ENCODE data around the gene MED20.

Gene MED20

DNA sequence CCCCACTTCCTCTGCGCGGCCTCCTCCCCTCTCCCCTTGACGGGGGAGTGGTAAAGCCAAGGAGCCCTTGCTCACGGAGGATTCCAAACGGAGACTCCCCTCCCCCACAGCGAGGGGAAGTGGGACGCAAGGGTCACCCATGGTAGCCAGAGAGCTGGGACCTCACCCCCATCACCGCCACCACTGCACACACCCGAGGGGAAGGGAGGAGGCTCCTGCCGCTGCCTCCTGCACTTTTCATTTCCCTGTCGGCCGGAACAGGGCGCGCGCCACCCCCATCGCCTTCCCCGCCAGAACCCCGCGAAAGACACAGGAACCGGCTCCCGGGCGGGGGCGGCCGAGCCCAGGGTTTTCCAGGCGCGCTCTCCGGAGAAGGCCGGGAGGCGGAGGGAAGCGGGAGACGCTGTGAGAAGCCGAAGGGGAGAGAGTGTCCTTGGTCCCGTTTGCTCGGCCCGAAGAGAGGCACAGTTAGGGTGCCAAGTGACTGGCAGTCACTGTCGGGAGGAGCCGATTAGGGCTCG is 19.9 kb upstream of the MED20 start:
- DNase-seq = peak; percentile 62

DNA sequence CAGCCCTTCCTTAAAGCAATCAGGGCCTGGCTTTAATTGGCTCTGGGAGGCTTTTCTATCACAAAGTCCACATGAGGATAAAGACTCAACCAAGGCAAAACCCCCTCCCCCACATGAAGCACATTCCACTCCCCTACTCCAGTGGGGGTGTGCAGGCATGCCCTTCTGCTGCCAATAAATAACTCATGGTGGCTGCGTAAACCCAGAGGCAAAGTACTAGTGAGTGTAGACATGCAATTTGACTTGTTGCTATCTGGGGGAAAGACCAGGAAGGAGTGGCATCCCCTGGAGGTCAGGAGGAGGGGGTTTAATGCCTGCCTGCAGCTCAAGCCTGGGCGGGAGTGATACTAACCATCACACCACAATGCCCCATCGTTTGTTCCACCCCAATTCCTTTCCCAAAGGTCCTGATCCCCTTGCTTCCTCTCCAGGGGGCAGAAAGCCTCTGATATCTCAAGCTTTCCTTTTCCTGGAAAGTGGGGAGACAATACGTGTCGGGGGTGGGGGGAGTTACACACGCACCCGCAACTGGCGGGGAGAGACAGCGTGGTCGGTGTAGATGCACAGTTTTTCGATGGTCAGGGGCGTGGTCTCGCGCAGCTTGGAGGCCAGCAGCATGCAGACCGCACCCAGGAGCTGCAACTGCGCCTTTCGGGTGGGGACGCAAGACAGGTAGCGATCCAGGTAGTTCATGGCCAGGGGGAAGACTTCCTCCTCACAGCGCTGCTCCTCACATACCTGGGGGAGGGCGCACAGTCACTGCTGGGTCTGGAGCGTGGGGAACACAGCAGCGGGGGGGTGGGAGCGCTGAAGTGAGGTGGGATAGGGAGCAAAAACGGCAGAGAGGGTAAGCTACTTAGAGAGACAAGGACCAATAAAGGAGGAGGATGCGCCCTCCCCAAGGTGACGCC is 19.2 kb upstream of the MED20 start:
- DNase-seq = no peak

DNA sequence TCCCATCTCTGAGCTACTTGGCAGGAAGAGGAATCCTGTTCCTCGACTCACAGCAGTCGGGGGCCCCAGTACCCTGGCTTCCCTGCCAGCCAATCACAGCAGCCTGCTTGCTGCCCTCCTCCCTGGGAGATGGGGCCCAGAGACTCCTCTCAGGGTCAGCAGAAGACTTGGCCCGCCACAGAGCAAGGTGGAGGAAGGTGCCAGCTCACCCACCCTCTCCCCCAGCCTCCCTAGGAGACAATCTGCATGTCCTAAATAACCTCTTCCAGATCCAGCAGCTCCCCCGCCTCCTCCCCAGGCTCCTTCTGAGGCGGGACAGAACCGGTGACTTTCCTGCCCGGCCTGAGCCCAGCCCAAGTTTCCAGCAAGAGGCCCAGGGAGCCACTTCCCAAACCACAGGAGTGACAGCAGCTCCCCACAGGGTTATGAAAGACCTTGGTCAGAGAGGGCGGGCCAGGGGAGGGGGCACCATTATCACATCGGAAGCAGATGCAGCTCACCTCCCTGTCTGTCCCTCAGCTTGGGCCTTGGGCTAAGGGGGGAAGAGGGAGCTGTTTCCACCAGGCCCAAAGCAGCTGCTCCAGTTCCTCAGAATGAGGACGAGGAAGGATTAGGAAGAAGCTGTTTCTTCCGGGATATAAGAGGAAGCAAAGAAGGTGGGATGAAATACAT is 18.4 kb upstream of the MED20 start:
- DNase-seq = no peak

DNA sequence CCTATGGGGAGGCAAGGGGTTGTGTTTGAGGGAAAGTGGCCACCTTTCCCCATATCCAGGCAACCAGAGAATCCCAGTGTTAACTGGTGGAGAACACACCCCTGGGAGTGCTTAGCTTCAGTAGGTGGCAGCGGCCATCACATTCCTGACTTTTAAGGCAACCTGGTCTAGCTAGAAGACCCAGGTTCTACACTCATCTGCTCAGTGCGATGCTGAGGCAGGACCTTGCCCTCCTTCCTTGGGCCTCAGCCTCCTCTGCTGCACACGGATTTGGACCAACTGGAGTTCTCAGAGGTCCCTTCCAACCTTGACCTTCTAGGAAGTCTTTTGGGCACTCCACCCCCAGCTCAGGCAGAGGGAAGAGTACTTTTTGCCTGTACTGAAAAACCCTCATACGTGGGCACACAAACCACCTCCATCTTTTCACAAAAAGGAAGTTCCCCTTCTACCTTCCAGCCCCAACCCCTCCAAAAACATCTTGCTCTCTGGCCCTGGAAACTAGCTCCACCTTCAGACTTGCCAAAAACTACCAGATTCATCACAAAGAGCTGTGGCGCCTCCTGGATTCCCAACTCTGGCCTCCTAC is 17.7 kb upstream of the MED20 start:
- DNase-seq = no peak

DNA sequence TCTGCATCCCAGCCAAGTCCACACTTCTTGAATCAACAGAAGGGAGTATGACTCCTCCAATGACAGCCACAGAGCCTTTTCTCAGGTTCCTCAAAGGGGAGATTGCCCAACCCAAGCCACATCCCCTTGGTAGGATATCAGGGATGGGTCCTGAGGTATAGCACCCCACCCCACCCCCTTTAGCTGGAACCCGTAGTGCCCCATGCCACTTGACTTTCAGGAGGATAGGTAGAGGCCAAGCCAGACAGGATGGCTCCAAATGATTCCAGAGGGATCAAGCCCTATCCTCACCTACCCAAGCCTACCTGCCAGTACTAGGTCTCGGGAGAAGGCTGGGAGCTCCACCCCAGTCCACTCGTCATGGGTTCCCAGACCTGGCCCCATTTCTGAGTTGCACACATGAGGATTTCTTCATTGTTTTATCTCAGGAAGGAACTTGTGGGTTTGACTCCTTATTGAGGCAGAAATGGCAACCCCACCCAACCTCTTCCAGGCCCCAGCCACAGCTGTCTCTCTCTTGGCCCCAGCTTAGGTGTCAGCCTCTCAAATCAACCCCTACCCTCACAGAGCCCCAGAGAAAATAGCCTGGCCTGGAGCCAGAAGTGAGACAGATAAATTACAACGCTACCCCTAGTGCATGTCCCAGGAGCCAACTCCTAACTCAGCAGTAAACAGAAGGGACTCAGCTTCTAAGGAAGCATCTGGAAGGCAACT is 17.1 kb upstream of the MED20 start:
- peak; percentile 71 for DNase-seq

- no peak for DNase-seq
These were observed 16.5 kb upstream of the MED20 start for GRCh38 chr6:41937472-41937860.

- DNase-seq = peak; percentile 86
These were observed 15.3 kb upstream of the MED20 start for GRCh38 chr6:41936073-41936837.

- no peak for DNase-seq
These were observed 14.7 kb upstream of the MED20 start for GRCh38 chr6:41935685-41936072.

DNA sequence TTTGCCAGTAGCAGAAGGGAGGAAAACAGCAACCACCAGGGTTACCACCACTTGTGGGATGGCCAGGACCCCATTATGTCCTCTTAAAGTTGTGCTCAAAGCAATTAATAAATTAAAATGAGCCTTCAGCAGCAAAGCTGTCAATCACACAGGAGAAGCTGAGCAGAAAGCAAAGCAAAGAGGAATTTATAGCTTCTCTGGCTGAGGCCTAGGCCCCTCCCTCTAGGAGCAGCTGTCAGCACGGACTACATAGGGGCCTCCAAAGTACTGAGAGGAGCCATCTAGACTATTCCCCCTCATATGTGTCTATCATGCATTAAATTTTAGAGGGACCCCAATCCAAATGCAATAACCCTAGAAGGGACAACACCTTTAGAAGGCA is 14.2 kb upstream of the MED20 start:
- no peak for DNase-seq

DNA sequence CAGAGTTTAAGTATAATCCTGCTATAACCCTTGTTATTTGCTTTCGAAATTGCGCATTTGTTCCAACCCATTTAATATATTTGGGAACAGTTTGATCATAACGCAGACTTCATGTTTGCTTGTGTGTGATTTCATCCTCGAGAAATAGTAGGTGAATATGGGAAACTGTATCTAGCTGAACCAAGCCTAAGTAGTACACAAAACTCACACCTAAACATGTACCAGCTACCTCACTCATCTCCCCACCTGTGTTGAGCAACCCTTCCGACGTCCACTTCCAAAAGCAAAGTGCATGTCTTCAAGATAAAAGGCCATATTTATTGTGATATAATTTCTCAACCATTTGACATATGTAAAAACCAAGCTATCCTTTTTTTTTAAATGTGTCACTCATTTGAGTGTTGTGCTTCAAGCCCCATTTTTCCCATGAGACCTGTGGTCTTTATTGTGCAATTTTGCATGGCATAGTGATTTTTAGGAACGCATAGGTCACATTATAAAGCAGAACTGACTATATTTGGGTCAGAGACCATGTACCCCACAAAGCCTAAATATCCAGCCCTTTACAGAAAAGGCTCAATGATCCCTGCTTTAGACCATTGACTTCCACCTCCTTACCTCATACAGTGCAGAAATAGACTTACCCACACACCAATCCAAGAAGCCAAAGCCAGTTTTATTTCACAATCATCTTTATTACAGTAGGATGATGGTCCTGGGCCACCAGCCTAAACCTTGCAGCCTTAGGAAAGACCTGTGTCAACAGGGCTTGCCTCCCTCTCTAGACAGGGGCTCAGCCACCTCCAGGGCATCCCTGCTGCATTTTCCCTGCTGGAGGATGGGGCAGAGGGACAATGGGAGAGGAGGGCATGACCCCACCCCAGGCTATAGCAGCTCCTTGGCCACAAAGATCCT is 13.6 kb upstream of the MED20 start:
- no peak for DNase-seq

- no peak for DNase-seq
These were observed 11.4 kb upstream of the MED20 start for GRCh38 chr6:41932378-41932777.

DNA sequence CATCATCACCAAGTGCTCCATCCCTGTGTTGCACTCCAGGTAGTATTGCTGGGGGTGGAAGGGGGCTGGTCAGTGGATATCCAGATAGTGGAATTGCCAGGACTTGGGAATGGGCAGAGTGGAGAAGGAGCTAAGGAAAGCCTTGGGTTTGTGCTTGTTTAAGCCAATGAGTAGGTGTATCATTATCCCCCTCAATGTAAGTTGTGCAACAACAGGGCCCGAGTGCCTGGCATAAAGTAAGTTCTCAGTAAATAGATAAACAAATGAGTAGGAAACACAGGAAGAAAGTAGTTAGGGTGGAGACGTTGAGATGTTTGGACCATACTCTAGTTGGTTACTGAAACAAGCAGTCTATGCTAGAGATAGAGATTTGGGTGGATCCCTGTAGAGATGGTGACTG is 10.9 kb upstream of the MED20 start:
- no peak for DNase-seq

- no peak for DNase-seq
These were observed 9.0 kb upstream of the MED20 start for GRCh38 chr6:41929924-41930323.

GRCh38 chr6:41927253-41927652 is 6.3 kb upstream of the MED20 start:
- DNase-seq = no peak

GRCh38 chr6:41922154-41922553 is 1.2 kb upstream of the MED20 start:
- no peak for DNase-seq

DNA sequence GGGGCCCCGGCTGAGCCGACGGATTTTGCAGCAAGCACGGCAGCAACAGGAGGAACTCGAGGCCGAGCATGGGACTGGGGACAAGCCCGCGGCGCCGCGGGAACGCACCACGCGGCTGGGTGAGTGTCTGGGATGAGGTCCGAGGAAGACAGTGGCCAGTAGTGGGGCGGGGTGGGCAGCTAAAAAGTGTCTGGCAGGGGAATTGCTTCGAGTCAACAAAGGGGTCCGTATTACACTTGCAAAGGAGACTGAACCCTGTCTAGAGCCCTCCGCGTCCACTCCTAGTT is 716 bp upstream of the MED20 start:
- DNase-seq = no peak

- no peak for DNase-seq
These were observed 3.4 kb downstream of the MED20 start for GRCh38 chr6:41917528-41917927.

- no peak for DNase-seq
These were observed 5.9 kb downstream of the MED20 start for GRCh38 chr6:41914869-41915530.

DNA sequence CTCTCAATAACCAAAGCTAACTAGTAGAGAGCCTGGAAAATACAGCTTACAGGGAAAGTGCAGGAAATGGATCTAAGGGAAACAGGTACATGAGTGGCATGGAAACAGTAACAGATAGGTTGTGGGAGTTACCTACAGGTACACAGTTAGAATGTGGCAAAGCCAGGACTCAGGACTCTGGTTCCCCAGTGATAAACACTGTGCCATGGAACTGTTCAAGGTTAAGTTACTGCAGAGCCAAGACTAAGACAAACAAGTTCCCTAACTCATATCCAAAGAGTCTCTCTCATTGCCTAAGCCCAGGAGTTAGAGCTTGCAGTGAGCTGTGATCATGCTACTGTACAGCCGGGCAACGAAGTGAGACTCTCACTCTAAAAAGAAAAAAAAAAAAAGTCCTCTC is 6.6 kb downstream of the MED20 start:
- no peak for DNase-seq

- DNase-seq = no peak
These were observed 11.2 kb downstream of the MED20 start for GRCh38 chr6:41909727-41910126.

Data from activated gamma-delta T cell treated with Interleukin-2 at 50 U/mL for 16 hours (primary cell).